HG02610 (cell line): ENCODE data around the gene RAB29.
A peak's percentile ranks its signal among the peaks of the same experiment; 100 is the strongest.

Source experiments
- ATAC-seq: cut with Tn5 transposase; IDR thresholded peaks from one replicate; pipeline ENCODE4 v1.9.1; 2021; ENCODE audit warnings: mild to moderate bottlenecking, moderate library complexity; ENCODE audit not compliant: unreplicated experiment

RAB29 gene

DNA sequence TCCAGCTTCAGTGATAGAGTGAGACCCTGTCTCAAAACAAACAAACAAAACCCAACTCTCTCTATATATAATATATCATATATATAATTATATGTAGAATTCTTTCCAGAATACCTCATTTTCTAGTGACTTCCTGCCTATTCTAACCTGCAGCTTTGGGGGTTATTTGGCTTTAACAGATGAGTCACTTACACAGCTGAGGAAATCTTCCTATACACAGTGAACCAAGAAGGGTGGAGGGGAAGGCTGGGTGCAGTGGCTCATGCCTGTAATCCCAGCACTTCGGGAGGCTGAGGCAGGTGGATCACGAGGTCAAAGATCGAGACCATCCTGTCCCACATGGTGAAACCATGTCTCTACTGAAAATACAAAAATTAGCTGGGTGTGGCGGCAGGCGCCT lies 9.2 kb downstream of the RAB29 start:
- no peak for ATAC-seq

DNA sequence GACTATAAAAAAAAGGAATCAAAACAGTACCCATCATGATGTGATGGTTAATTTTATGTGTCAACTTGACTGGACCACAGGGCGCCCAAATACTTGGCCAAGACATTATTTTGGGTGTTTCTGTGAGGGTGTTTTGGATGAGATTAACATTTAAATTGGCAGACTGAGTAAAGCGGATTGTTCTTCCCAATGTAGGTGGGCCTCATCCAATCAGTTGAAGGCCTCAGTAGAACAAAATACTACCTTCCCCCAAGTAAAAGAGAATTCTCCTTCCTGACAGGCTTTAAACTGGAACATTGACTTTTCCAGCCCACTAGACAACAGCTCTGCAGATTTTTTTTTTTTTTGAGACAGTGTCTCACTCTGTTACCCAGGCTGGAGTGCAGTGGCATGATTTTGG lies 10.7 kb downstream of the RAB29 start:
- no peak for ATAC-seq

DNA sequence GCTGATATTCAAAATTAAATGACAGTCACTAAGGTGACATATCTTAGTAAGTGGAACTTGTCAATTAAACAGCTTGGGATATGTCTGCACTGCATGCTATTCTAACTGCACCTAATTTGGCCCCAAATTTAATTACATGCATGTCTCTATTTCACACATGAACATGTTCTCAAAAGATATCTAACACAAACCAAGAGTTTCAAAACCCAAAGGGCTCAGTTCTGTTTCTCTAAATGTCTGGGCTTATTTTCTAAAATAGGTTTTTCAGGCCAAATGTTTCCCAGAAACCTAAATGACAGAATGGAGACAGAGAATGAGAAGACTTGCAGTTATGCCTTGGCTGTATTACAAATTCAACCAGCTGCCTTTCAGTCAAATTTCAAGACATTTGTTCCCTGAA lies 11.3 kb downstream of the RAB29 start:
- no peak for ATAC-seq

DNA sequence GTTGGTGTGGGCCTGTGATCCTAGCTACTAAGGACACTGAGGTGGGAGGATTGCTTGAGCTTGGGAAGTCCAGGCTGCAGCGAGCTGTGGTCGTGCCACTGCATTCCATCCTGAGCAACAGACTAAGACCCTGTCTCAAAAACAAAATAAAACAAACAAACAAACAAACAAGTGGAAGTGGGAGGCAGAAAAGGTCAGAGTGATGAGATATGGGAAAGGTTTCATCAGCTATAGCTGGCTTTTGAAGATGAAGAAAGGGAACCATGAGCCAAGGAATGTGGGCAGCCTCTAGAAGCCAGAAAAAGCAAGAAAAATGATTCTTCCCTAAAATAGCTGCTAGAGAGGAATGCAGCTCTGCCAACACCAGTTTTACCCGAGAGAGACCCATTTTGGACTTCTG lies 14.7 kb downstream of the RAB29 start:
- no peak for ATAC-seq

DNA sequence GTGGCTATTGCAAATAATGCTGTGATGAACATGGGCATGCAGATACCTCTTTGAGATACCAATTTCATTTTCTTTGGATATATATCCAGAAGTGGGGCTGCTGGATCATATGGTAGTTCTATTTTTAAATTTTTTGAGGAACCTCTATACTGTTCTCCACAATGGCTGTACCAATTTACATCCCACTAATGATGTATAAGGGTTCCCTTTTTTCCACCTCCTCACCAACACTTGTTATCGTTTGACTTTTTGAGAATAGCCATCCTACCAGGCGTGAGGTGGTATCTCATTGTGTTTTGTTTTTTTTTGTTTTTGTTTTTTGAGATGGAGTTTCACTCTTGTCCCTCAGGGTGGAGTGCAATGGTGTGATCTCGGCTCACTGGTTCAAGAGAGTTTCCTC lies 18.7 kb downstream of the RAB29 start:
- ATAC-seq, result no peak

DNA sequence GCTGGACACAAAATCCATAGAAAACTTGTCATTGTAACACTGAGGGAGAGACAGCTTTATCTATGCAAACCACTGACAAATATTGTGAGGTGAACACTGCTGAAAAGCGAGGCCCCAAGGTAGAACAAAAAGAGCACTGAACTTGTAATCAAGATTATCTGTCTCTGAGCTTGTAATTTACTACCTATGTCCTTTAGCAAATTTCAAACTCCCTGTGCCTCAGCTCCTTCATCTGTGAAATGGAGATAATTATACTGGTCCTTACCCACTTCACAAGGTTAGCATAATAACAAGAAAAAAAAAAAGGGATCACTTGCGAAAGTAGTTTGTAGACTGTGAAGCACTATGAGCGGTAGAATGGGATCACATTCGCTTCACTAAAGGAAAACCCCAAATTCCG lies 20.4 kb downstream of the RAB29 start:
- no peak for ATAC-seq

DNA sequence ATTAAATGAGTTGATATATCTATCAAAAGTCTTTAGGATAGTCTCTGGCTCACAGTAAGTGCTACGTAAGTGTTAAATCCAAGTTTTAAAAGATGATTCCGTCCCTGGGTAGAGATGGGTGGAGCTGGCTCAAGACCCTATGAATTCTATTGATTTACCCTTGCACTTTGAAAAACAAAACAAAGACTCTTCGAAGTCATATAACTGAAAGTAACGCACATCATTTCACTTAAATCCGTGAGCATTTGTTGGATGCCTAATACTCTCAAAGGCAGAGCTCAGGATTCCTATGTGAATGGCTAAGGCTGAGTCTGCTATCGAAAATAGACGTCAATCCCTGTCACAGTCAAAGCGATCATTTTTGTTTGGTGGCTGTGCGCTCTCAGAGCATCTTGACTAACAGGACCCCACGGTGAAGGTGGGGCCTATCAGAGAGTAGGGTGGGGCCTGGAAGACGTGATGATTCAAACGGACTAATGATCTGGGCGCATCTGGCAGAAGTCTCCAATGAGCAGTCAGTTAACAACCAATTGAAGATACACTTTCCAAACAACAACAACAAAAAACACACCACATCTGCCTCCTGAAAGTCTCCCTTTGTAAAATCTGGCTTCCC lies 24.1 kb downstream of the RAB29 start:
- ATAC-seq, result no peak

DNA sequence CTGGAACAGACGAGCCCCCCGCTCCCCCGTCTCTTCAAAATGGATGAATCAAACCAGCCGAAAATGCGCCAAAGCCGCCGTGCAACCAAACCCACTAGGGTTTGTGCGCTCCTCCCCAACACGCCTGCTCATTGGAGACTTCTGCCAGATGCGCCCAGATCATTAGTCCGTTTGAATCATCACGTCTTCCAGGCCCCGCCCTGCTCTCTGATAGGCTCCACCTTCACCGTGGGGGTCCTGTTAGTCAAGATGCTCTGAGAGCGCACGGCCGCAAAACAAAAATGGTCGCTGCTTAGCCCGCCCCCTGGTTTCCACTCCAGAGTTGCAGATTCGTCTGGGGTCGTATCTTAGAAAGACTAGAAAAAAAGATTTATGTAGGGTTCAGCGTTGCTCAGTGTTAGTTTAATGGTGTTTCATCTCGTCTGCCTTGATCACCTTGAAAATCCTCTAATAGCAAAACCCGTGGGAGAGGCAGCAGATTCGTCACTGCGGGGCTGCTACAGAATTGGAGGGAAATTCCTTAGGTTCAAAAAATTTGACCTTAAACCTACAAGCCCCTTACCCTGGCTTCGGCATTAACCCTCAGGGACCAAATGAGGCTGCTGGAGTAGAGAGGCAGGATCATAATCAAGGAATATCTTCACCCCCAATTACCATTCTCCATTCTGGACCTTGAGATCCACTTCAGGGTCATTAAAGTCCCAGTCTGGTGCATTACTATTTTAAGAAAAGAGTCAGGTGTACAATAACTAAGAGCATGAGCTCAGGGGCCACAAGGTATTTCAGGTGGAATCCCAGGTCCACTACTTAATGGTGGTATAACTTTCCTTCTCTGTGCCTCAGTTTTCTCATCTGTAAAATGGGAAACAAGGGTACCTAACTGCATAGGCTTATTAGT lies 24.9 kb downstream of the RAB29 start, which contains the start of gene NUCKS1:
NUCKS1 (minus strand) TSS at position 45 of the 898 bp plus-strand sequence. CDS start 209 bp downstream, outside the sequence.
- ATAC-seq, result peak; percentile 84

DNA sequence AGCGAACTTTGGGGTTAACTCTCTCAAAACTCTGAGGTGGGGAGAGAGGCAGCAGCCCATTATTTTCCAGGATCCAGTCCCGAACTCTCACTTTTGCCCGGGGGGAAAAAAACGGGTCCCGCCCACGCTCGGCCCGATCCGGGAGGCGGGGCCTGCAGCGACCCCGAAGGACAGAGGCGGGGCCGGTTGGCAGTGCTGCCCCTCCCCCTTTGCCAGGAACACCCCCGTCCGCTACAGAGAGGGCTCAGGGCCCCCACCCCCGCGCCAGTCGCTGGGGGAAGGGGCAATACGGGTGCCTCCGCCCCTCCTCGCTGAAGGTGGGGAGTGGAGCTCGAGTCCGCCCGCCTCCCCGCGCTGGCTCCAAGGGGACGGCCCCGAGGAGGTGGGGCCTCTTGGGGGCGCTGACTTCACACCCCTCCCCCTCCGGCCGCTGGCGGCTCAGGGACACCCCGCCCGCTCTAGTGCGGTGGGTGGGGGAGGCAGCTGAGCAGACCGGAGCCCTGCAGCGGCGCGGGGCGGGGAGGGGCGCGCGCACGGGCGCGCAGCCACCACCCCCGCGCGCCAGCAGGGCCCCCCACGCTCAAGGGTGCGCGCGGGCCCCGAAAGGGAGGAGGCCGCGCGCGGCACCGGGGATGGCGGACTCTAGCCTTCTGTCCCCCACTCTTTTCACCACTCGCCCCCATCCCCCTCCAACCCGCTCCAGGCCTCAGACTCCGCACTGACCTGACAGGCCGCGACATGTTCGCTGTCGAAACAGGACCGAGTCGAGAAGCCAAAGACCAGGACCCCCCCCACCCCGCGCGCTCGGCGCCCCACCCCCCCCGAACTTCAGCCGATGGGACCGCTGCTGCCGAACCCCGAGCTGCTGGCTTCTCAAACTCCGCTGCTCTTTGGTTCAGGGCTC lies 25.8 kb downstream of the RAB29 start:
- peak; percentile 74 for ATAC-seq

DNA sequence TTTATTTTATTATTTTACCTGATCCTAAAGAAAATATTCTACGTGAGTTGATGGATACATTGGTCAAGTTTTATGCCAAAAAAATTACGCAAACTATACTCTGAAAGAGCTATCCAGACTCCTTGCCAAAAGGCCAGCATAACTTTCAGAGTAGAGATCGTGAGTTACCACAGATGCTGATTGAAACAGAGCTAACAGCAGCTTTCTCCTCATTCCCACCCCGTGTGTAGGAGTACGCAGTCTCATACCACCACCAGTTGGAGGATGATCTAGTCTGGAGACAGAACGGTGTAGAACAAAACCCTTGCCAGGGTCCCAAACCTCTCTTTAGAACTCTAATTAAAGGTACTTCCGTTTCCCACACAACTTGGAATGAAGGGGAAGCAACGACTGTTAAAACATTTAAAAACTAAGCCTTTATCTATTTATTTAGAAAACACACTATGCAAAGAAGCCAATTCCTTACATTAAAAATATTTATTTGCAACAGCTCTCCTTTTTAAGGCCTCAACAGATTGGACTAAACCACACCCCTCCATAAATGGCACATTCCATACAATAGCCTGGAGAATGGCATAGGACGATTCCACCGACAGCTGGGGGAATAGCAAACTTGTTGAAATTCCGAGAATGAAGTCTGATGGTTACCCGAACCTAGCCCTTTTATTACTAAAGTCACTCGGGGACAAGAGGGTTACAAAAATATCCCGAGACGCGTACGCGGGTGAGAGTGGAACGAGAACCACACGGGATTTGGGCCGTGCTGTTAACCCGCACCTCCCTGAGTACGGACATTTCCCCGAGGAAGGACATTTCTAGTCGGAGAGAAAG lies 26.7 kb downstream of the RAB29 start:
- peak; percentile 11 for ATAC-seq

DNA sequence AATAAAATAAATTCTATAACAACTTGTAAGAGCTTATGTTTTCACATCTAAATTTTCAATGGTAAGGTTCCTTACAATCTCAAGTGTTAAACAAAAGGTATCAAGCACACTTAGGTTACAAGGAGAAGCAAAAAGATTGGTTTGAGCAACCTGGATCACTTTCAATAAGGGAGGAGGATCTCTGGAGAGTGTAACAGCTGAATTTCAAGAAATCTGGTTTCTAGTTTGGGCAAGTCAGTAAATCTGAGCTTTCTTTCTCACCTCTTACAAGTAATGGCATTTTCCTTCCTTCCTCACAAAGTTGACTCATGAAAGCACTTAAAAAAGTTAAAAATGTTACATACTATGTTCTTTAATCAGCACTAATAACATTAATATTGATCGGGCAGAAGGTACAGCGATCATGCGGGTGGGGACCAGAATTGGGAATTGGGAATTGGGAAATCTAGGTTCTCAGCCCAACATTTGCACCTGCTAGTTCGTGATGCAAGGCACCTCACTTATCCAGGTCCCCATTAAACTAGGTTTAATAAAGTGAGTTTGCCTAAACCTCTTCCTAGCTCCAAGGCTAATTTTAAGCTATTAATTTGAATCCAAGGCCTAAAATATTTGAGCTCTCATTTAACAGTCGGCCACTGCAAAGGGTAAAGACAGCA lies 28.4 kb downstream of the RAB29 start:
- ATAC-seq, result no peak

DNA sequence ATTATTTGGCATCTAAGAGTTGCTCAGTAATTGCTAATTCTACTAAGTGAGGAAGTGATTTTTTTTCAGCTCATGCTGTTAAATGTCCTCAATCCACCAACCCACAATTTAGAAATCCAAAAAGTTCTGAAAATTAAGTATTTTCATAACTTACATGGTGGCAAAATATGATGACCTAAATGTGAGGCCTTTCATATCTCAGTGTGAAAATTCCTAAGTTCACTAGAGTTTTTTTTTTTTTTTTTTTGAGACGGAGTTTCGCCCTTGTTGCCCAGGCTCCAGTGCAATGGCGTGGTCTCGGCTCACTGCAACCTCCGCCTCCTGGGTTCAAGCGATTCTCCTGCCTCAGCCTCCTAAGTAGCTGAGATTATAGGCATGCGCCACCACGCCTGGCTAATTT lies 30.9 kb downstream of the RAB29 start:
- no peak for ATAC-seq

DNA sequence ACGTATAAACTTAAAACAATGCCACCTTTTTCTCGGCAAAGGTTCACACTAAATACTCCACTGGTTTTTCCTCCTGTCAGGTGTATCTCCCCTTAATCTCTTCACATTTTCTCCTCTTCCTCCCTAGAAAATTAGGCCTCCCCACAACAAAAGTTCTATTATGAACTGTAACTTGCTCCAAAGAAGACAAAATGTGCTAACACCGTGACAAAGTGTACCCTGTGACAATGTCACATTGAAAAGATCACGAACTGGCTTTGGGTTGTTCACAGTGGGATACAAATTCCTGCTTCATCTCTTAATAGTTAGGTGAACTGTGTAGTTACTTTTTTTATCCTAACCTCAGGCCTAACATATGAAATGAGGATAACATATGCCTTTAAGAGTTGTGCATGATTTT lies 31.3 kb downstream of the RAB29 start:
- ATAC-seq, result no peak

DNA sequence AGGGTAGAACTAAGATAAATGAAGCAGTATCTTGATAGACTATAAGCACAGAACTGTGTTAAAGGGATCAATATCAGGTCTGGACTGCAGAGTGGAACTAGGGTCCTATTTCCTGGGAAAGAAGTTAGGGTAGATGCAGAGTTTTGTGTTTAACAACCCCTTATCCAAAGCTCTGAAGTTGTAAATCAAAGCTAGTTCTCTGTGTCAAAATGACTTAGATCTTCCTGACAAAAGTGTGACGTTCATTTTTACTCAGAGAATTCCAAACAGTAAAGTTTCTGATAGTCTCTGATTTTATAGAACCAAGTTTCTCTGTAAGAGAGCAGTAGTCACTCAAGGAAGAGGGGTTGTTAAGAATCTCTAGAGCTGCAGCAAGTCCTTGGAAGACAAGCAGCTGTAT lies 33.6 kb downstream of the RAB29 start:
- no peak for ATAC-seq

DNA sequence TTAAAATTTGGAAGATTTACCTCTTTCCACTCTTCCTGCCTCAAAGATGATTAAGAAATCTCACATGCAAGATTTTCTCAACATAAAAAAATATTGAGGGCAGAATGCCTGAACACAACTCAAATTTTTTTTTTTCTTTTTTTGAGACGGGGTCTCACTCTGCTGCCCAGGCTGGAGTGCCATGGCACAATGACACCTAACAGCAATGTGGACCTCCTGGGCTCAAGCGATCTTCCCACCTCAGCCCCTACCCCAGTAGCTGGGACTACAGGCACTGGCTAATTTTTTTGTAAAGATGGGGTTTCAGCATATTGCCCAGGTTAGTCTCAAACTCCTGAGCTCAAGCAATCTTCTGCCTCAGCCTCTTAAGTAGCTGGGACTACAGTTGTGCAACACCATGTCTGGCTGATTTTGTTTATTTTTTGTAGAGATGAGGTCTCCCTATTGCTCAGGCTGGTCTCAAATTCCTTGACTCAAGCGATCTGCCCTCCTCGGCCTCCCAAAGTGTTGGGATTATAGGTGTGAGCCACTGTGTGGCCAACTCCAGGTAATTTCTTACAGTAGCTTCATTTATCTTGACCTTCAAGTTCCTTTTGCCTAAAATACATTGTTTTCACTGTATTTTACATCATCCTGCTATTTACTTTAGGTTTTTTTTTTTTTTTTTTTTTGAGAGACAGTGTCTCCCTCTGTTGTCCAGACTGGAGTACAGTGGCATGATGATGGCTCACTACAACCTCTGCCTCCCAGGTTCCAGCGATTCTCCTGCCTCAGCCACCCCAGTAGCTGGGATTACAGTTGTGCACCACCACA lies 35.7 kb downstream of the RAB29 start:
- no peak for ATAC-seq

DNA sequence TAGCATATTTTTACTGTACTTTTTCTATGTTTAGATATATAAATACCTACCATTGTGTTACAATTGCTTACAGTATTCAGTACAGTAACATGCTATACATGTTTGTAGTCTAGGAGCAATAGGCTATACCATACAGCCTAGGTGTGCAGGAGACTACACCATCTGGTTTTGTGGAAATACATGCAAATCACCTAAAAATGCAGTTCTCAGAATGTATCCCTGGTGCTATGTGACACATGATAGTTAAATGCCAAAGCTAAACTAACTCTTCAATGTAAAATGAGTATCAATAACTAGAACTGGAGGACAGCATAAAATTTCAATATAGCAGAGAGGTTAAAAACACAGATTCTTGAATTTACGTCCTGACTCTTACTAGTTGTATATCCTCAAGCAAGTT lies 40.1 kb downstream of the RAB29 start:
- no peak for ATAC-seq

DNA sequence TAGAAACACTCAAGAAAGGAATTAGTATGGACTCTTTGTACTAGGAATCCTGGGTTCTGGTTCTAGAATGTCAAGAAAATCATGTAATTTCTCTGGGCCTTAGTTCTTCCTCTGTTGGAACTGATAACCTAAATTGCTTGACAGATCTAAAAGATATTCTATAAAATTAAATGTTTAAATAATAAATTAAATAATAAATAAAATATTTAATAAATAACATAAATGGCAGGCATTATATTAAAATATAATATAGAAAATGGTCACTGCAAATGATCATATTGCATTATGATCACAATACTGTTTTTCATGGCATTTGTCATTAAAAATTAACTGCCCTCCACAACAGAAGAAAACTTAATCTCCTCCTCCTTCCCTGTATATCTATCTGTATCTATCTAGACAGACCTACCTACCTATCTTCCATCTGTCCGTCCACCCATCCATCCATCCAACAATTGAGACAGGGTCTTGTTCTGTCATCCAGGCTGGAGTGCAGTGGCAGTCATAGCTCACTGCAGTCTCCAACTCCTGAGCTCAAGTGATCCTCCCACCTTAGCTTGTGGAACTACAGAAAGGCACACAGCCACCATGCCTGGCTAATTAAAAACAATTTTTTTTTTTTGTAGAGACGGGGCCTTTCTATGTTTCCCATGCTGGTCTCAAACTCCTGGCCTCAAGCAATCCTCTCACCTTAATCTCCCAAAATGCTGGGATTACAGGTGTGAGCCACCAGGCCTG lies 41.7 kb downstream of the RAB29 start:
- no peak for ATAC-seq

DNA sequence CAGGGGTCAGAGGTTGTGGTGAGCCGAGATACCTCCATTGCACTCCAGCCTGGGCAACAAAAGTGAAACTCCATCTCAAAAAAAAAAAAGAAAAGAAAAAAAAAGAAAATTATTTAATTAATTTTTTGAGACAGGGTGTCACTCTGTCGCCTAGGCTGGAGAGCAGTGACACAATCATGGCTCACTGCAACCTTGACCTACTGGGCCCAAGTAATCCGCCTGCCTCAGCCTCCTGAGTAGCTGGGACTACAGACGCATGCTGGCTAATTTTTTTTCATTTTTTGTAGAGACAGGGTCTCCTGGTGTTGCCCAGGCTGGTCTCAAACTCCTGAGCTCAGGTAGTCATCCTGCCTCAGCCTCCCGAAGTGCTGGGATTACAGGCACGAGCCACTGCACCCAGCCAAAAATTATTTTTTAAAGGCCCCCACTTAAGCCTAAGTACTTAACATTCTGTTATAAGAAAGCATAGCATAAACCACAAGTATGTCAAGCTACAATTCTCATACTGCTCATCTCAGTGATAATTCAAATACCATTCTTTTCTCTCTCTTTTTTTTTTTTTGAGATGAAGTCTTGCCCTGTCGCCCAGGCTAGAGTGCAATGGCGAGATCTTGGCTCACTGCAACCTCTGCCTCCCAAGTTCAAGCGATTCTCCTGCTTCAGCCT lies 45.2 kb downstream of the RAB29 start:
- no peak for ATAC-seq
